Ovary (tissue), 3 donors: Measurements from ENCODE around the gene ZNF740.

Source experiments
- POLR2A ChIP-seq: fragments of 450-650 bp; IDR thresholded peaks from one replicate; pipeline ENCODE4 v1.6.1; 2017; ENCODE audit warnings: antibody characterized with exemption, mild to moderate bottlenecking, moderate library complexity
- TF ChIP-seq, protein P1 (sequence below), 3 donors: fragments of 450-650 bp in 2 of 3; fragments of 200-600 bp in 1 of 3; IDR thresholded peaks; one replicate each; pipeline versions ENCODE4 v1.5.1 to v1.8.0; 2016 to 2022; ENCODE audit warnings: antibody characterized with exemption in 3 of 3, mild to moderate bottlenecking in 1 of 3
- donor health status: DM: no; HTN: no; CAD: no.

DNA sequence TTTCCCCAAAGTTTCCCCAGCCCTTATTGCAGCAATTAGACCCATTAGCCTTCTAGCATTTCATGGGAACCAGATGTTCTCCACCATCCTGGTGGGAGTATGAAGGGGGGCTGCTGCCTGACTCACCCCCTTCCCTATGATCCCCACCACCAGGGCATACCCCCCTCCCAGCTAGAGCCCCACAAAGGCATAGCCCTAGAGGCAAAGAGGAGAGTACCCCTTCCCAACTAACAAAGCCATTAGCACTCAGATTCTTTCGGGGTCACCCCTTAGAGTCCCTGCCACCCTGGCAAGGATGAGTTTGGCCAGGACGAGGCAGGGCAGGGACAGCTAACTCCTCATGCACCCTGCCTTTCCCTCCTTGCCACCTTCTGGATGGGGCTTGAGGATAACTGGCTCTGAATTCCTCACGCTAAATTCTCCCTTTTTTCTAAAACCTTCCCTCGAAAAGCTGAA, 42.3 kb downstream of the ZNF740 start:
- TF ChIP-seq, protein P1, sequence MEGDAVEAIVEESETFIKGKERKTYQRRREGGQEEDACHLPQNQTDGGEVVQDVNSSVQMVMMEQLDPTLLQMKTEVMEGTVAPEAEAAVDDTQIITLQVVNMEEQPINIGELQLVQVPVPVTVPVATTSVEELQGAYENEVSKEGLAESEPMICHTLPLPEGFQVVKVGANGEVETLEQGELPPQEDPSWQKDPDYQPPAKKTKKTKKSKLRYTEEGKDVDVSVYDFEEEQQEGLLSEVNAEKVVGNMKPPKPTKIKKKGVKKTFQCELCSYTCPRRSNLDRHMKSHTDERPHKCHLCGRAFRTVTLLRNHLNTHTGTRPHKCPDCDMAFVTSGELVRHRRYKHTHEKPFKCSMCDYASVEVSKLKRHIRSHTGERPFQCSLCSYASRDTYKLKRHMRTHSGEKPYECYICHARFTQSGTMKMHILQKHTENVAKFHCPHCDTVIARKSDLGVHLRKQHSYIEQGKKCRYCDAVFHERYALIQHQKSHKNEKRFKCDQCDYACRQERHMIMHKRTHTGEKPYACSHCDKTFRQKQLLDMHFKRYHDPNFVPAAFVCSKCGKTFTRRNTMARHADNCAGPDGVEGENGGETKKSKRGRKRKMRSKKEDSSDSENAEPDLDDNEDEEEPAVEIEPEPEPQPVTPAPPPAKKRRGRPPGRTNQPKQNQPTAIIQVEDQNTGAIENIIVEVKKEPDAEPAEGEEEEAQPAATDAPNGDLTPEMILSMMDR (IDR thresholded peaks at IDR 0.05) = no peak
- no peak for TF ChIP-seq POLR2A
